Ammon's horn (tissue), 1 donor: ENCODE measurements around the gene KIF3A.

Experiments used
- DNase-seq: peaks from one replicate; pipeline ENCODE4 v3.0.0-alpha.2; 2016; ENCODE audit warnings: low spot score

The KIF3A gene

GRCh38 chr5:132677682-132678400, 59.5 kb downstream of the KIF3A start:
- no peak for DNase-seq

- no peak for DNase-seq
Measured at GRCh38 chr5:132677191-132677590, 60.2 kb downstream of the KIF3A start.

GRCh38 chr5:132675936-132676689, 61.2 kb downstream of the KIF3A start:
- DNase-seq: no peak

- no peak for DNase-seq
Measured at GRCh38 chr5:132674671-132675506, 62.5 kb downstream of the KIF3A start.

- no peak for DNase-seq
Measured at GRCh38 chr5:132673939-132674630, 63.3 kb downstream of the KIF3A start, which contains the start of gene IL4. TSS of gene IL4 (plus strand) at chr5:132673989. CDS start at chr5:132674051, 62 bp downstream.

GRCh38 chr5:132673488-132673887, 63.9 kb downstream of the KIF3A start:
- DNase-seq: no peak

GRCh38 chr5:132671000-132671399, 66.3 kb downstream of the KIF3A start:
- no peak for DNase-seq

GRCh38 chr5:132669966-132670882, 67.1 kb downstream of the KIF3A start:
- DNase-seq: no peak

GRCh38 chr5:132669455-132669820, 67.9 kb downstream of the KIF3A start:
- no peak for DNase-seq

GRCh38 chr5:132668706-132669454, 68.5 kb downstream of the KIF3A start:
- DNase-seq: no peak

- no peak for DNase-seq
Measured at GRCh38 chr5:132667761-132668705, 69.3 kb downstream of the KIF3A start.

- DNase-seq: no peak
Measured at GRCh38 chr5:132667309-132667708, 70.0 kb downstream of the KIF3A start.

- no peak for DNase-seq
Measured at GRCh38 chr5:132666310-132667123, 70.8 kb downstream of the KIF3A start.

GRCh38 chr5:132665574-132666080, 71.7 kb downstream of the KIF3A start:
- no peak for DNase-seq

GRCh38 chr5:132664696-132665209, 72.6 kb downstream of the KIF3A start:
- DNase-seq: no peak

GRCh38 chr5:132663771-132664695, 73.3 kb downstream of the KIF3A start:
- no peak for DNase-seq
